ENCODE results near the gene MCRIP1. TPM values are rescaled to one million over a fixed set of nuclear protein-coding genes. Genes with fewer than 3 reads are reported as not detected.

MCRIP1 gene
- total and polyA plus RNA-seq, 9 of the 15 experiments (the other 6 are each of a cell fraction or from before 2014, with no cell fraction given): 0.39 to 35.8 (median 9.7) TPM

- TF ChIP-seq BCLAF1 (IDR thresholded peaks at IDR 0.05; ENCODE audit: borderline replicate concordance in 1 of 2, control insufficient read depth in 1 of 2, low read depth in 2 of 2, low read length in 1 of 2) (no peak), SP1 (CRISPR knock-in tag; IDR thresholded peaks at IDR 0.05) (peak; percentile 28), E2F6 (IDR thresholded peaks at IDR 0.05; ENCODE audit: borderline replicate concordance in 1 of 2, extremely low read depth in 1 of 2, insufficient read depth in 1 of 2, insufficient read length in 1 of 2, low read depth in 1 of 2, low read length in 1 of 2, poor library complexity in 1 of 2, severe bottlenecking in 1 of 2) (peak; percentile 15 to 45), HSF4 (CRISPR knock-in tag; IDR thresholded peaks at IDR 0.05; ENCODE audit: borderline replicate concordance) (no peak), ARID4B (CRISPR knock-in tag; IDR thresholded peaks at IDR 0.05) (peak; percentile 87), IRF2 (CRISPR knock-in tag; IDR thresholded peaks at IDR 0.05) (no peak), MTA3 (IDR thresholded peaks at IDR 0.05; ENCODE audit: borderline replicate concordance) (peak; percentile 26; the same call in 1 of the 2 replicates), TEAD1 (CRISPR knock-in tag; IDR thresholded peaks at IDR 0.05) (peak in 1 of 2 experiments; percentile 17; a peak in 1 of 4 replicates), TAF1 (IDR thresholded peaks at IDR 0.05; ENCODE audit: control insufficient read depth, extremely low read depth, insufficient read depth, low read length, severe bottlenecking) (peak; percentile 22), HMGN3 (IDR thresholded peaks at IDR 0.05; ENCODE audit: borderline replicate concordance, extremely low read depth, insufficient read length, low read depth, low read length) (peak; percentile 74), HBP1 (CRISPR knock-in tag; IDR thresholded peaks at IDR 0.05) (peak; percentile 21; the same call in 1 of the 2 replicates), ZNF134 (CRISPR knock-in tag; conservative IDR thresholded peaks at IDR 0.05) (0 out of 2 replicates have a peak, but pooled peaks have one; percentile 30), RBFOX2 (IDR thresholded peaks at IDR 0.05; ENCODE audit: low read depth, low read length) (peak; percentile 74), ZFX (CRISPR knock-in tag; IDR thresholded peaks at IDR 0.05) (peak; percentile 61), EP300 (IDR thresholded peaks at IDR 0.05; ENCODE audit: low read length) (peak; percentile 5; the same call in 1 of the 2 replicates)
Measured at GRCh38 chr17:81867991-81868673, 35.0 kb upstream of the MCRIP1 start (continued).

Measured in K562 (cell line).